ENCODE measurements around the gene DMTF1.

The DMTF1 gene

DNA sequence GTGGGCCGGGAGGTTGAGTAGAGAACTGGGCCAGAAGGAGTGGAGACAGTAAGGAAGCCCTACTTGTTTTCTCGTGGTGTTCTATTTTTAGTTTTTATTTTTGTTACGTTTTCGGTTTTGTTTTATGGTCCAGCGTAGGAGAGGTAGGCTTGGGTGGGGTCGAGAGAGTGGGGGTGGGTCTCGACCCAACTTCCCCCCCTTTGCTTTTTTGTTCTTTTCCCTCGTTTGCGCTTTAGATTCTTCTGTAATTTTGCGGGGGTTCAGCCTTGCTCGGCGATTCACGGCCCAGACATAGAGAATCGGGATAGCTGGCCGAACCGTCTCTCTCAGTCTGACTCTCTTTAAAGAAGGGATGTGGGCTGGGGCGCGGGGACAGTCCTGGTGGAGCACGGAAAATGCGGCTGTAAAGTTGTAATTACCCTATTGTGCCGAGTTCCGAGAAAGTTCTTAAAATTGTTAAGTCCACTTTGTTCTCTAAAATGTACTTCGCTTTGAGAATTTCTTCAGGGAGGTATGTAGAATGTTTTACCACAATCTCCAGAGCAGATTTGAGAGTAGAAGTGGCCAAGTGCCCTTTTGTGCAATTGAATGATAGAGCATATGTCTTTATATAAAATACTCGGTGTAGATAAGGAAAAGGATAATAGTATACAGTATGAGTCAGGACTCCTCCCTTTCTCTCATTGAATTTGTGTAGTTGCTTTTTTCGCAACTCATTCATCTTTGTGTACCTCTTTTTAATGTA is 816 bp downstream of the DMTF1 start:
- Histone ChIP-seq H3K9me3 (ENCODE audit: insufficient read depth, low read length) (no peaks in the 10 kb centered on the region), H2AFZ (ENCODE audit: low read depth, low read length, severe bottlenecking) (peak overlapping the region; percentile 92), H3K9ac (ENCODE audit: low read length) (peak overlapping the region; percentile 93), H3K4me2 (ENCODE audit: low read depth, low read length, poor library complexity, severe bottlenecking) (peak overlapping the region; percentile 95), H3K36me3 (ENCODE audit: low read length) (peaks cover 44% of the 10 kb centered on the region), H4K20me1 (ENCODE audit: low read depth, low read length) (peaks cover 45% of the 10 kb centered on the region), H3K27me3 (ENCODE audit: low read length) (no peaks in the 10 kb centered on the region), H3K4me3 (ENCODE audit: insufficient read depth, low read length, poor library complexity, severe bottlenecking) (peak overlapping the region; percentile 88), H3F3A (ENCODE audit: insufficient read depth) (peaks cover 27% of the 10 kb centered on the region), H3K9me2 (replicated peaks; ENCODE audit: insufficient read depth, low read length) (no peaks in the 10 kb centered on the region), H3K79me2 (ENCODE audit: insufficient read depth, low read length) (peaks cover 58% of the 10 kb centered on the region), H3K27ac (ENCODE audit: low read depth, low read length) (peak overlapping the region; percentile 83)
- no peak for TF ChIP-seq EZH2phosphoT487 (conservative IDR thresholded peaks at IDR 0.05; ENCODE audit: low read length)

DNA sequence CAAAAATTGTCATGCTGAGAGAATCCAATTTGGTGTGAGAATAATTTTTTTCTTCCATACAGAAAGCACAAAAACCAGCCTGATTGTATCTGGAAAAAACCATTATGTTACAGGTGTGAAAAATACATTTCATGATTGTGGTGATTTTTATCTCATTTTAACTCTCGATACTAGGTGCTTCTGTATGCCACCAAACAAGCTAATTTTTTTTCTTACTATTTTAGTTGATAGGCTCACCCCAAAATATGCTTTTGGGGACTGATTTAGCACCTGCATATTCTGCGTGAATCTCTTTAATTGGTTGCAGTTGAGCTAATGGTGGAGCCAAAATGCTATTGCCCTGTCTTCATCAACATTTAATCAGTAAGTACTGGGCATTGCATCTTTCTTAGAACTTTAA is 1.9 kb downstream of the DMTF1 start:
- Histone ChIP-seq H3K9me3 (ENCODE audit: insufficient read depth, low read length) (no peaks in the 10 kb centered on the region), H3K4me3 (ENCODE audit: insufficient read depth, low read length, poor library complexity, severe bottlenecking) (peak overlapping the region; percentile 88), H3K9ac (ENCODE audit: low read length) (peak overlapping the region; percentile 93), H3K27ac (ENCODE audit: low read depth, low read length) (peak overlapping the region; percentile 83), H4K20me1 (ENCODE audit: low read depth, low read length) (peaks cover 56% of the 10 kb centered on the region), H3K27me3 (ENCODE audit: low read length) (no peaks in the 10 kb centered on the region), H3K9me2 (replicated peaks; ENCODE audit: insufficient read depth, low read length) (no peaks in the 10 kb centered on the region), H3K79me2 (ENCODE audit: insufficient read depth, low read length) (peaks cover 69% of the 10 kb centered on the region), H2AFZ (ENCODE audit: low read depth, low read length, severe bottlenecking) (no peak overlapping the region), H3K4me2 (ENCODE audit: low read depth, low read length, poor library complexity, severe bottlenecking) (peak overlapping the region; percentile 95), H3K36me3 (ENCODE audit: low read length) (peaks cover 55% of the 10 kb centered on the region), H3F3A (ENCODE audit: insufficient read depth) (peaks cover 28% of the 10 kb centered on the region)
- TF ChIP-seq EZH2phosphoT487 (conservative IDR thresholded peaks at IDR 0.05; ENCODE audit: low read length) (no peak), CTCF (IDR thresholded peaks at IDR 0.05; ENCODE audit: insufficient read depth, low read length, poor library complexity, severe bottlenecking) (no peak)

- H3K4me3 ChIP-seq (ENCODE audit: insufficient read depth, low read length, poor library complexity, severe bottlenecking) = peak overlapping the region; percentile 88
- H3K36me3 ChIP-seq (ENCODE audit: low read length) = peaks cover 59% of the 10 kb centered on the region
- peak overlapping the region; percentile 93 for H3K9ac ChIP-seq (ENCODE audit: low read length)
- peak overlapping the region; percentile 95 for H3K4me2 ChIP-seq (ENCODE audit: low read depth, low read length, poor library complexity, severe bottlenecking)
- H4K20me1 ChIP-seq (ENCODE audit: low read depth, low read length) = peaks cover 60% of the 10 kb centered on the region
- H3K9me2 ChIP-seq (replicated peaks; ENCODE audit: insufficient read depth, low read length) = no peaks in the 10 kb centered on the region
- H3K27ac ChIP-seq (ENCODE audit: low read depth, low read length) = peak overlapping the region; percentile 83
- no peaks in the 10 kb centered on the region for H3K9me3 ChIP-seq (ENCODE audit: insufficient read depth, low read length)
- H3F3A ChIP-seq (ENCODE audit: insufficient read depth) = peaks cover 28% of the 10 kb centered on the region
- no peak overlapping the region for H2AFZ ChIP-seq (ENCODE audit: low read depth, low read length, severe bottlenecking)
- TF ChIP-seq EZH2phosphoT487 (conservative IDR thresholded peaks at IDR 0.05; ENCODE audit: low read length) = no peak
- no peak for TF ChIP-seq CTCF (IDR thresholded peaks at IDR 0.05; ENCODE audit: insufficient read depth, low read length, poor library complexity, severe bottlenecking)
- no peaks in the 10 kb centered on the region for H3K27me3 ChIP-seq (ENCODE audit: low read length)
- H3K79me2 ChIP-seq (ENCODE audit: insufficient read depth, low read length) = peaks cover 73% of the 10 kb centered on the region
Observed at GRCh38 chr7:87154569-87154968, 2.3 kb downstream of the DMTF1 start.

GRCh38 chr7:87155788-87156187 is 3.5 kb downstream of the DMTF1 start:
- no peaks in the 10 kb centered on the region for H3K9me2 ChIP-seq (replicated peaks; ENCODE audit: insufficient read depth, low read length)
- TF ChIP-seq EZH2phosphoT487 (conservative IDR thresholded peaks at IDR 0.05; ENCODE audit: low read length) = no peak
- TF ChIP-seq CTCF (IDR thresholded peaks at IDR 0.05; ENCODE audit: insufficient read depth, low read length, poor library complexity, severe bottlenecking) = no peak
- peaks cover 69% of the 10 kb centered on the region for H4K20me1 ChIP-seq (ENCODE audit: low read depth, low read length)
- H3K4me2 ChIP-seq (ENCODE audit: low read depth, low read length, poor library complexity, severe bottlenecking) = peak overlapping the region; percentile 95
- no peaks in the 10 kb centered on the region for H3K27me3 ChIP-seq (ENCODE audit: low read length)
- peak overlapping the region; percentile 88 for H3K4me3 ChIP-seq (ENCODE audit: insufficient read depth, low read length, poor library complexity, severe bottlenecking)
- H3K27ac ChIP-seq (ENCODE audit: low read depth, low read length) = peak overlapping the region; percentile 83
- no peaks in the 10 kb centered on the region for H3K9me3 ChIP-seq (ENCODE audit: insufficient read depth, low read length)
- no peak overlapping the region for H2AFZ ChIP-seq (ENCODE audit: low read depth, low read length, severe bottlenecking)
- H3K36me3 ChIP-seq (ENCODE audit: low read length) = peaks cover 62% of the 10 kb centered on the region
- peaks cover 85% of the 10 kb centered on the region for H3K79me2 ChIP-seq (ENCODE audit: insufficient read depth, low read length)
- peaks cover 32% of the 10 kb centered on the region for H3F3A ChIP-seq (ENCODE audit: insufficient read depth)
- peak overlapping the region; percentile 93 for H3K9ac ChIP-seq (ENCODE audit: low read length)

All from SU-DHL-6 (cell line).